ENCODE measurements around the gene SLC16A3.

SLC16A3 gene

DNA sequence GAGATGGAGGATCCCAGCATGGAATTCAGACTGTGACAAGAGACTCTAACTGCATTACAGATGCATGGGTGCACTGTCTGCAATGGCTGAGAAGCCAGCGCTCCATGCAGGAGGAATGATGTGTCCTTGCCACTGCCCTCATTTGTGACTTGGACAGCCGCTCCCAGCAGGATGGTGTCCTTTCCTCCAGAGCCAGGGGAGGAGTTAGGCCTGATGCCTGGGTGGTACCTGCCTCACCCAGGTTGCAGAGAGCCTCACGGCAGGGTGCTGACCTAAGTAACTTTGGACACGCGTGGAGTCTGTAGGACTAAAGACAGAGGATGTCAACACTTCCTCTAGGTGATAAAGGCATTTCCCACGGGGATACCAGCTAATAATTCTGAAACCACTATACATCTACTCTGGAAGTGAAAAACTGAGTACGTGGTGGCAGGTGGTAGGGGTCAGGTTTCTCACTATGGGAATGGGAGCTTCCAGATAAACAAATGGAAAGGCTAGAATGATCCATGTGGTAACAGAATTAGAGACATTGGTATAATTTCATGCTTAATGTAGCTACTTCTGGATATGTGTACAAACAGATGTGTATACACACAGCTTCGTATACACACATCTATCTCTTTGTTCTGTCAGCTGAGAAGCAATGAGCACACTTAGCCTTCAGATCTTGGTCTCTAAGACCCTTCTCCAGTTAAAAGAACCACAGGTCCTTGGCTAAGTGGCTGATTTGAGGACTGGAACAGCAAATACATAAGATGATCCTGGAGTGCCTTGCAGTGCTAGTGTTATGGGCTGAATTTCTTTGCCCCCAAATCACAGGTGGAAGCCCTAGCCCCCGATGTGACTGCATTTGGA is 58.4 kb downstream of the SLC16A3 start:
- DNase-seq (ENCODE audit: low read depth) = no peak

DNA sequence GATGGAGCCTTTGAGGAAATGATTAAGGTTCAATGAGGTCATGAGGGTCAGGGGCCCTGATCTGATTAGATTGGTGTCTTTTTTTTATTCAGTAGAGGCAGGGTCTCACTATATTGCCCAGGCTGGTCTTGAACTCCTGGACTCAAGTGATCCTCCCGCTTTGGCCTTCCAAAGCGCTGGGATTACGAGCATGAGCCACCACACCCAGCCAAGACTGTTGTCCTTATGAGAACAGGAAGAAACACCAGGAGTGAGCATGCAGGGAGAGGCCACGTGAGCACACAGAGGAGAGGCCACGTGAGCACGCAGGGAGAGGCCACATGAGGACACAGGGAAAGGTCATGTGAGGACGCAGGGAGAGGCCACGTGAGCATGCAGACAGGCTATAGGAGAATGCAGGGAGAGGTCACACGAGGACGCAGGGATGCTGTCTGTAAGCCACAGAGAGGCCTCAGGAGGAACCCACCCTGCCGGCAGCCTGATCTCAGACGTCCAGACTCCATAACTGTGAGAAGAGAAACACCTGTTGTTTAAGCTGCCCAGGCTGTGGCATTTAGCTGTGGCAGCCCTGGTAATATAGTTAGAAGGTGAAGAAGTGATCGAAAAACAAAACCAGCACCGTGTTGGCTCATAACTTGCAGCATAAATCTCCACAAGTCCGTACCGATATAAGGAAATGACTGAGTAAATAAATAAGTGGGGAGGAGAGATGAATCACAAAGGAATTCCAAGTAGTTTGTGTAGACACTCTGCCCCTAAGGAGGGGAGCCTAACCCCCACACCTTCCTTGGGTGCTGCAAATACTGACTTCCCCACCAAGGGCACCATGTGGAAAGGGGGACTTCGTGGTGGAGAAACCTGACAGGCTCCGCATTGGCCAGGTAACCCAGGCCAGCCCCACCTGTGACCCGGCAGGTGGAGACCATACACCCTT is 59.3 kb downstream of the SLC16A3 start:
- DNase-seq (ENCODE audit: low read depth) = no peak

Measured in stimulated activated CD8-positive, alpha-beta memory T cell treated with anti-CD3 and anti-CD28 coated beads, Interleukin-12 subunit alpha, Interleukin-12 subunit beta, amount 100 ng/mL, for 1 hour (primary cell).